SK-N-SH (cell line): Measurements from ENCODE around the gene DNAJB12. TPM values are rescaled to one million over a fixed set of nuclear protein-coding genes. Genes with fewer than 3 reads are reported as not detected.
"Not testable (repeated sequence)": the region's sequence is repeated elsewhere in the genome, so short reads cannot be mapped to it uniquely, and the experiment has no call there.

Source experiments
- CTCF ChIA-PET: fragments of 300-600, 350-600 bp; formaldehyde crosslinking; extraction: SDS; loops from one replicate; lab custom pipeline; 2021; lab: Yijun Ruan, JAX
- POLR2A ChIA-PET: fragments of 350-600 bp; sonication (Branson Sonifier 250); formaldehyde crosslinking; extraction: SDS; loops from one replicate; lab custom pipeline; 2020; ENCODE audit warnings: antibody characterized with exemption, inconsistent platforms; lab: Yijun Ruan, JAX
- DNase-seq: peaks from one replicate; pipeline ENCODE4 v3.0.0; 2012
- H2AFZ ChIP-seq: fragments of 200-600 bp; sonication (generic); 2 replicates; pipeline ENCODE4 v1.8.1; 2016; ENCODE audit warnings: antibody characterized with exemption, mild to moderate bottlenecking, low read depth
- H3F3A ChIP-seq: fragments of 200-600 bp; sonication (generic); replicated peaks from 2 replicates; pipeline ENCODE3; 2016; ENCODE audit warnings: antibody characterized with exemption, mild to moderate bottlenecking; ENCODE audit not compliant: insufficient read depth
- H3K27ac ChIP-seq, 2 experiments: fragments of 200-500 bp in 1 of 2; fragments of 200-600 bp in 1 of 2; sonication (Bioruptor generic) in 1 of 2; sonication (generic), shearing (Covaris generic) in 1 of 2; 2 replicates each; pipeline versions ENCODE4 v1.5.1 to v1.6.1; 2014 to 2016; ENCODE audit warnings: low read depth in 2 of 2, inconsistent platforms in 1 of 2, low read length in 1 of 2, mild to moderate bottlenecking in 1 of 2, mixed read lengths in 1 of 2
- H3K27me3 ChIP-seq: fragments of 200-600 bp; sonication (generic), shearing (Covaris generic); 2 replicates; pipeline ENCODE4 v1.6.1; 2016; ENCODE audit warnings: mixed run types; ENCODE audit not compliant: insufficient read depth
- H3K36me3 ChIP-seq, 2 experiments: fragments of 200-500 bp in 1 of 2; fragments of 200-600 bp in 1 of 2; sonication (Bioruptor generic) in 1 of 2; sonication (generic) in 1 of 2; replicated peaks in 1 of 2; 2 replicates each; pipeline versions ENCODE3 to v1.5.1; 2014 to 2016; ENCODE audit warnings: low read length in 1 of 2, mild to moderate bottlenecking in 1 of 2; ENCODE audit not compliant: insufficient read depth in 2 of 2, control insufficient read depth in 1 of 2
- H3K4me1 ChIP-seq, 2 experiments: fragments of 200-500 bp in 1 of 2; fragments of 200-600 bp in 1 of 2; sonication (Bioruptor generic) in 1 of 2; sonication (generic), shearing (Covaris generic) in 1 of 2; 2 replicates each; pipeline versions ENCODE4 v1.5.1 to v1.6.1; 2014 to 2016; ENCODE audit warnings: low read depth in 1 of 2, low read length in 1 of 2, mixed run types in 1 of 2; ENCODE audit not compliant: insufficient read depth in 2 of 2, control insufficient read depth in 1 of 2
- H3K4me2 ChIP-seq: fragments of 200-600 bp; sonication (generic), shearing (Covaris generic); 2 replicates; pipeline ENCODE4 v1.6.1; 2017; ENCODE audit warnings: mixed run types
- H3K4me3 ChIP-seq, 2 experiments: fragments of 200-500 bp in 1 of 2; fragments of 200-600 bp in 1 of 2; sonication (Bioruptor generic) in 1 of 2; sonication (generic), shearing (Covaris generic) in 1 of 2; 2 replicates each; pipeline versions ENCODE4 v1.5.1 to v1.8.1; 2014 to 2016; ENCODE audit warnings: low read depth in 2 of 2, inconsistent platforms in 1 of 2, low read length in 1 of 2, mild to moderate bottlenecking in 1 of 2, mixed read lengths in 1 of 2, moderate library complexity in 1 of 2
- H3K79me2 ChIP-seq: fragments of 200-600 bp; sonication (generic); 2 replicates; pipeline ENCODE4 v1.8.1; 2017; ENCODE audit warnings: mild to moderate bottlenecking; ENCODE audit not compliant: insufficient read depth
- H3K9ac ChIP-seq: fragments of 200-600 bp; sonication (generic); 2 replicates; pipeline ENCODE4 v1.6.1; 2017; ENCODE audit warnings: mixed run types
- H3K9me2 ChIP-seq: fragments of 200-600 bp; sonication (generic); 2 replicates; pipeline ENCODE4 v1.6.1; 2017; ENCODE audit warnings: mixed run types
- H3K9me3 ChIP-seq: fragments of 200-600 bp; sonication (generic); 2 replicates; pipeline ENCODE4 v1.6.1; 2017; ENCODE audit warnings: mixed run types, mild to moderate bottlenecking, moderate library complexity
- H4K20me1 ChIP-seq: fragments of 200-600 bp; sonication (generic); 2 replicates; pipeline ENCODE4 v1.6.1; 2017; ENCODE audit warnings: mild to moderate bottlenecking, mixed run types; ENCODE audit not compliant: insufficient read depth
- EZH2phosphoT487 ChIP-seq: fragments of 200-600 bp; sonication (generic); IDR thresholded peaks from 2 replicates; pipeline ENCODE4 v1.6.1; 2017; ENCODE audit warnings: low read depth, mixed run types, mild to moderate bottlenecking, antibody characterized with exemption, moderate library complexity, borderline replicate concordance
- FOXJ3 ChIP-seq: sonication (generic); formaldehyde crosslinking; IDR thresholded peaks from 2 replicates; pipeline ENCODE4 v1.5.1; 2020; ENCODE audit warnings: mild to moderate bottlenecking, missing genetic modification reagents
- GATA2 ChIP-seq: sonication (generic); formaldehyde crosslinking; IDR thresholded peaks from 2 replicates; pipeline ENCODE4 v1.5.0; 2020; ENCODE audit warnings: mild to moderate bottlenecking, missing genetic modification reagents
- MEF2A ChIP-seq: IDR thresholded peaks from 2 replicates; pipeline ENCODE4 v1.4.0; 2012; ENCODE audit warnings: low read depth, borderline replicate concordance
- MXI1 ChIP-seq: IDR thresholded peaks from 2 replicates; pipeline ENCODE4 v1.6.1; 2012; ENCODE audit warnings: mild to moderate bottlenecking, low read depth, low read length, improper control_type of control experiment
- NFIC ChIP-seq: IDR thresholded peaks from 2 replicates; pipeline ENCODE4 v1.4.0; 2012; ENCODE audit warnings: borderline replicate concordance
- POLR2AphosphoS5 ChIP-seq: IDR thresholded peaks from 2 replicates; pipeline ENCODE4 v1.6.1; 2012; ENCODE audit warnings: low read depth, low read length
- RXRA ChIP-seq: IDR thresholded peaks from 2 replicates; pipeline ENCODE4 v1.4.0; 2012; ENCODE audit warnings: low read depth, mild to moderate bottlenecking, borderline replicate concordance
- SIN3A ChIP-seq: IDR thresholded peaks from 2 replicates; pipeline ENCODE4 v1.6.1; 2012; ENCODE audit warnings: low read depth, mild to moderate bottlenecking, low read length, moderate library complexity, borderline replicate concordance
- SMC3 ChIP-seq: IDR thresholded peaks from 2 replicates; pipeline ENCODE4 v1.6.1; 2012; ENCODE audit warnings: low read depth, low read length, improper control_type of control experiment
- TAF1 ChIP-seq: IDR thresholded peaks from 2 replicates; pipeline ENCODE4 v1.6.1; 2012; ENCODE audit warnings: low read depth, mild to moderate bottlenecking, low read length, moderate library complexity, borderline replicate concordance
- WGBS: methylation state at CpG from one replicate; pipeline ENCODE4 v1.1.6; 2017; ENCODE audit warnings: low lambda C conversion rate; 5-methylcytosine and 5-hydroxymethylcytosine counted together
- polyA plus RNA-seq, 3 experiments: library from polyadenylated mRNA; depleted of rRNA; stranded (reverse); fragments of >200 nt; gene quantifications; 2 replicates each; pipeline ENCODE4 v1.2.3, GENCODE V29; 2012
- TF ChIP-seq, protein P1 (sequence below): fragments of 200-600 bp; sonication (generic); IDR thresholded peaks from 2 replicates; pipeline ENCODE4 v1.6.1; 2017; ENCODE audit warnings: antibody characterized with exemption, mild to moderate bottlenecking, moderate library complexity
- TF ChIP-seq, protein P2 (sequence below): IDR thresholded peaks from 2 replicates; pipeline ENCODE4; 2012
- TF ChIP-seq, protein P3 (sequence below): IDR thresholded peaks from 2 replicates; pipeline ENCODE4 v1.6.1; 2012; ENCODE audit warnings: mild to moderate bottlenecking, low read depth, low read length, moderate library complexity

DNAJB12 gene
- polyA plus RNA-seq, 1 of the 3 experiments (the other 2 are of a cell fraction): 25.8 TPM

DNA sequence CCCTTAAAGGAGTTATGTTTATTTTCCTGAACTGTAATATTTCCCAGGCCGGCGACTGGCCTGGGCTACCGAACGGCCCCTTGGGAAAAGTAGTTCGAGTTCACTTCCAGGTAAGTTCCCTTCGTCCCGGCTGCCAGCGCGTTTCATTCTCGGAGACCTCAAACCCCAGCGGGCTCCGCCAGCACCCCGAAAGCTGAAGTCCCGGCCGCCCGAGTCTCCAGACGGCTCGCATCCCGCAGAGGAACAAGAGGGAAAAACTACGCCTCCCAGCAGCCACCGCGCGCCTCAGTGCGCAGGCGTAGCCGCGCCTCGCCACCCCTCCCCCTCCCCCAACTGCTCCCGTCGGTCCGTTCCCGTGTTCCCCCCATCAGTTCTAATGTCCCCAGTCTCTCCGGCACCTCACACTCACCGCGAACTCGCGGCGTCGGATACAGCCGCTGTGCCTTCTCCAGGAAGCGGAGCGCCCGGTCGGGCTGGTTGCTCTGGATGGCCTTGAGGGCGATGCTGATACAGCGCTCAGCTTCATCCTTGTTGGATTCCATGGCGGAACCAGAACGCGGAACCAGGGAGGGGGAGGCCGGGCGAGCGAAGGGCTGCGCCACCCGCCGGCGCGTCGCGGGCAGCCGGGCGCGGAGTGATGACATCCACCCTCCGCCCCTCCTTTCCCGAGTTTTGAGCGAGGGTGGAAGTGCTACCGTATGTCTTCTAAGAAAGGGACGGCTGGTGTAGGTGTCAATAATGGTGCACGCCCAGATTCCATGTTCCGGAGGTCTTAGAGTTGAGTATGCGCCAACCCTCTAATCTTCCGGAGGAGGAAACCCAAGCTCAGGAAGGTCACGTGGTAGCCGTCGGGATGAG is at the start of gene DNAJB12 (continued):
- TF ChIP-seq NFIC: peak; percentile 24; the same call in 1 of the 2 replicates
- TF ChIP-seq MXI1: peak; percentile 83
- TF ChIP-seq, protein P1, sequence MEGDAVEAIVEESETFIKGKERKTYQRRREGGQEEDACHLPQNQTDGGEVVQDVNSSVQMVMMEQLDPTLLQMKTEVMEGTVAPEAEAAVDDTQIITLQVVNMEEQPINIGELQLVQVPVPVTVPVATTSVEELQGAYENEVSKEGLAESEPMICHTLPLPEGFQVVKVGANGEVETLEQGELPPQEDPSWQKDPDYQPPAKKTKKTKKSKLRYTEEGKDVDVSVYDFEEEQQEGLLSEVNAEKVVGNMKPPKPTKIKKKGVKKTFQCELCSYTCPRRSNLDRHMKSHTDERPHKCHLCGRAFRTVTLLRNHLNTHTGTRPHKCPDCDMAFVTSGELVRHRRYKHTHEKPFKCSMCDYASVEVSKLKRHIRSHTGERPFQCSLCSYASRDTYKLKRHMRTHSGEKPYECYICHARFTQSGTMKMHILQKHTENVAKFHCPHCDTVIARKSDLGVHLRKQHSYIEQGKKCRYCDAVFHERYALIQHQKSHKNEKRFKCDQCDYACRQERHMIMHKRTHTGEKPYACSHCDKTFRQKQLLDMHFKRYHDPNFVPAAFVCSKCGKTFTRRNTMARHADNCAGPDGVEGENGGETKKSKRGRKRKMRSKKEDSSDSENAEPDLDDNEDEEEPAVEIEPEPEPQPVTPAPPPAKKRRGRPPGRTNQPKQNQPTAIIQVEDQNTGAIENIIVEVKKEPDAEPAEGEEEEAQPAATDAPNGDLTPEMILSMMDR: no peak
- no peak for TF ChIP-seq RXRA
- TF ChIP-seq EZH2phosphoT487: no peak
- TF ChIP-seq SIN3A: peak; percentile 89
- TF ChIP-seq GATA2 (CRISPR knock-in tag): peak; percentile 29; the same call in 1 of the 2 replicates
- TF ChIP-seq MEF2A: no peak
- TF ChIP-seq SMC3: no peak
- peak; percentile 69 for TF ChIP-seq POLR2AphosphoS5
- 0 out of 2 replicates have a peak, but pooled peaks have one; percentile 16 for TF ChIP-seq FOXJ3 (CRISPR knock-in tag)

- H3K27ac ChIP-seq, POLR2A ChIA-PET, H3K4me1 ChIP-seq, H3K27me3 ChIP-seq, H3F3A ChIP-seq, H3K9me3 ChIP-seq, H3K4me3 ChIP-seq, H3K9me2 ChIP-seq, H3K79me2 ChIP-seq, H3K9ac ChIP-seq, H2AFZ ChIP-seq, H3K4me2 ChIP-seq, H4K20me1 ChIP-seq, DNase-seq, H3K36me3 ChIP-seq: not testable (repeated sequence)
- CTCF ChIA-PET: interaction anchor here (0.6 to 1.2 kb wide), 2 partner anchors 171 to 439 kb away, joined by 3 to 4 read pairs; no protein-coding TSS in a partner anchor
- whole genome bisulfite sequencing: no CpG with 5 or more reads among the region's 3 CpGs
These were observed 40.9 kb upstream of the DNAJB12 start for GRCh38 chr10:72395581-72395980.

DNA sequence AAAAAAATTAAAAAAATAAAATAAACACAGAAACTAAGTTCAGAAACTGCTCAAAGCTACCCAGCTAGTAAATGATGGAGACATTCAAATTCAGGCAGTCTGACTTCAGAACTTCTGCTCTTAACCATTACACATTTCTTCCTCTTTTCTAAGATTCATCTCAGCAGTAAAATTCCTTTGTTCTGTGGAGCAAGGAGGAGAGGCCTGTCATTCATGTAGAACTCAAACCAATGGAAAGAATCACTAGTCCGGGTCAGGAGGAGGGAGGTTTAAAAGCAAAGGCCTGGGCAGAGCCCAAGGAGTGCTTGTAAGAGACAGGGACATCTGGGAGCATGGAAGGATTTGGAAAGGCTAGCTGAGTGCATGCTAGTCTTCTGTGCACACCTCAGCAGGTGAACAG is 37.9 kb upstream of the DNAJB12 start:
- 68% methylated on average over 1 of the region's 1 CpG for WGBS
- CTCF ChIA-PET: interaction anchor here (0.6 kb wide), 2 partner anchors 13 to 254 kb away, joined by 3 to 4 read pairs; no protein-coding TSS in a partner anchor
- TF ChIP-seq MXI1 (no peak), FOXJ3 (CRISPR knock-in tag) (no peak), TAF1 (no peak)
- TF ChIP-seq, protein P2, sequence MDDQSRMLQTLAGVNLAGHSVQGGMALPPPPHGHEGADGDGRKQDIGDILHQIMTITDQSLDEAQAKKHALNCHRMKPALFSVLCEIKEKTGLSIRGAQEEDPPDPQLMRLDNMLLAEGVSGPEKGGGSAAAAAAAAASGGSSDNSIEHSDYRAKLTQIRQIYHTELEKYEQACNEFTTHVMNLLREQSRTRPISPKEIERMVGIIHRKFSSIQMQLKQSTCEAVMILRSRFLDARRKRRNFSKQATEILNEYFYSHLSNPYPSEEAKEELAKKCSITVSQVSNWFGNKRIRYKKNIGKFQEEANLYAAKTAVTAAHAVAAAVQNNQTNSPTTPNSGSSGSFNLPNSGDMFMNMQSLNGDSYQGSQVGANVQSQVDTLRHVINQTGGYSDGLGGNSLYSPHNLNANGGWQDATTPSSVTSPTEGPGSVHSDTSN: no peak
- TF ChIP-seq, protein P3, sequence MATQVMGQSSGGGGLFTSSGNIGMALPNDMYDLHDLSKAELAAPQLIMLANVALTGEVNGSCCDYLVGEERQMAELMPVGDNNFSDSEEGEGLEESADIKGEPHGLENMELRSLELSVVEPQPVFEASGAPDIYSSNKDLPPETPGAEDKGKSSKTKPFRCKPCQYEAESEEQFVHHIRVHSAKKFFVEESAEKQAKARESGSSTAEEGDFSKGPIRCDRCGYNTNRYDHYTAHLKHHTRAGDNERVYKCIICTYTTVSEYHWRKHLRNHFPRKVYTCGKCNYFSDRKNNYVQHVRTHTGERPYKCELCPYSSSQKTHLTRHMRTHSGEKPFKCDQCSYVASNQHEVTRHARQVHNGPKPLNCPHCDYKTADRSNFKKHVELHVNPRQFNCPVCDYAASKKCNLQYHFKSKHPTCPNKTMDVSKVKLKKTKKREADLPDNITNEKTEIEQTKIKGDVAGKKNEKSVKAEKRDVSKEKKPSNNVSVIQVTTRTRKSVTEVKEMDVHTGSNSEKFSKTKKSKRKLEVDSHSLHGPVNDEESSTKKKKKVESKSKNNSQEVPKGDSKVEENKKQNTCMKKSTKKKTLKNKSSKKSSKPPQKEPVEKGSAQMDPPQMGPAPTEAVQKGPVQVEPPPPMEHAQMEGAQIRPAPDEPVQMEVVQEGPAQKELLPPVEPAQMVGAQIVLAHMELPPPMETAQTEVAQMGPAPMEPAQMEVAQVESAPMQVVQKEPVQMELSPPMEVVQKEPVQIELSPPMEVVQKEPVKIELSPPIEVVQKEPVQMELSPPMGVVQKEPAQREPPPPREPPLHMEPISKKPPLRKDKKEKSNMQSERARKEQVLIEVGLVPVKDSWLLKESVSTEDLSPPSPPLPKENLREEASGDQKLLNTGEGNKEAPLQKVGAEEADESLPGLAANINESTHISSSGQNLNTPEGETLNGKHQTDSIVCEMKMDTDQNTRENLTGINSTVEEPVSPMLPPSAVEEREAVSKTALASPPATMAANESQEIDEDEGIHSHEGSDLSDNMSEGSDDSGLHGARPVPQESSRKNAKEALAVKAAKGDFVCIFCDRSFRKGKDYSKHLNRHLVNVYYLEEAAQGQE: no peak
- TF ChIP-seq, protein P1: no peak

More for the DNA sequence above, 37.9 kb upstream of the DNAJB12 start:
- Histone ChIP-seq H3K9me3 (no peaks in the 10 kb centered on the region), H3F3A (no peaks in the 10 kb centered on the region), H3K4me3 (no peak overlapping the region), H3K9me2 (no peaks in the 10 kb centered on the region), H3K9ac (no peak overlapping the region), H2AFZ (no peak overlapping the region), H4K20me1 (no peaks in the 10 kb centered on the region), H3K4me1 (no peaks in the 10 kb centered on the region), H3K4me2 (no peak overlapping the region), H3K79me2 (no peaks in the 10 kb centered on the region), H3K36me3 (peaks cover 0 to 6% of the 10 kb centered on the region in 2 experiments), H3K27me3 (no peaks in the 10 kb centered on the region), H3K27ac (no peak overlapping the region)
- POLR2A ChIA-PET: no interaction called here
- no peak for DNase-seq
